ENCODE measurements around the gene RGL1.

The RGL1 gene

GRCh38 chr1:183787704-183788103 is 17.2 kb upstream of the RGL1 start:
- no peak for DNase-seq

GRCh38 chr1:183791319-183791718 is 13.6 kb upstream of the RGL1 start:
- no peak for DNase-seq

- no peak for DNase-seq
Measured at GRCh38 chr1:183792300-183792699, 12.6 kb upstream of the RGL1 start.

- no peak for DNase-seq
Measured at GRCh38 chr1:183794088-183794487, 10.8 kb upstream of the RGL1 start.

GRCh38 chr1:183800449-183800848 is 4.5 kb upstream of the RGL1 start:
- DNase-seq: no peak

GRCh38 chr1:183801649-183802048 is 3.3 kb upstream of the RGL1 start:
- no peak for DNase-seq

GRCh38 chr1:183804387-183804786 is 533 bp upstream of the RGL1 start:
- DNase-seq: no peak

GRCh38 chr1:183806125-183806524 is 1.2 kb downstream of the RGL1 start:
- no peak for DNase-seq

- DNase-seq: no peak
Measured at GRCh38 chr1:183806675-183807074, 1.8 kb downstream of the RGL1 start.

GRCh38 chr1:183807549-183808168 is 2.7 kb downstream of the RGL1 start:
- DNase-seq: no peak

- no peak for DNase-seq
Measured at GRCh38 chr1:183808296-183809027, 3.5 kb downstream of the RGL1 start.

- DNase-seq: no peak
Measured at GRCh38 chr1:183810121-183810520, 5.2 kb downstream of the RGL1 start.

- no peak for DNase-seq
Measured at GRCh38 chr1:183810756-183811544, 6.0 kb downstream of the RGL1 start.

- no peak for DNase-seq
Measured at GRCh38 chr1:183812128-183812527, 7.2 kb downstream of the RGL1 start.

GRCh38 chr1:183812686-183813569 is 8.0 kb downstream of the RGL1 start:
- no peak for DNase-seq

GRCh38 chr1:183814121-183814681 is 9.3 kb downstream of the RGL1 start:
- no peak for DNase-seq

GRCh38 chr1:183816110-183816509 is 11.2 kb downstream of the RGL1 start:
- DNase-seq: no peak

GRCh38 chr1:183817576-183818288 is 12.8 kb downstream of the RGL1 start:
- no peak for DNase-seq

GRCh38 chr1:183819059-183819458 is 14.1 kb downstream of the RGL1 start:
- no peak for DNase-seq

- no peak for DNase-seq
Measured at GRCh38 chr1:183821309-183821888, 16.5 kb downstream of the RGL1 start.

GRCh38 chr1:183821889-183822611 is 17.1 kb downstream of the RGL1 start:
- DNase-seq: no peak
